ENCODE measurements around the gene TACC3. TPM values are rescaled to one million over a fixed set of nuclear protein-coding genes. Genes with fewer than 3 reads are reported as not detected.

The TACC3 gene
- total and polyA plus RNA-seq, 7 donors: 4.3 to 55.9 (median 7.5) TPM

DNA sequence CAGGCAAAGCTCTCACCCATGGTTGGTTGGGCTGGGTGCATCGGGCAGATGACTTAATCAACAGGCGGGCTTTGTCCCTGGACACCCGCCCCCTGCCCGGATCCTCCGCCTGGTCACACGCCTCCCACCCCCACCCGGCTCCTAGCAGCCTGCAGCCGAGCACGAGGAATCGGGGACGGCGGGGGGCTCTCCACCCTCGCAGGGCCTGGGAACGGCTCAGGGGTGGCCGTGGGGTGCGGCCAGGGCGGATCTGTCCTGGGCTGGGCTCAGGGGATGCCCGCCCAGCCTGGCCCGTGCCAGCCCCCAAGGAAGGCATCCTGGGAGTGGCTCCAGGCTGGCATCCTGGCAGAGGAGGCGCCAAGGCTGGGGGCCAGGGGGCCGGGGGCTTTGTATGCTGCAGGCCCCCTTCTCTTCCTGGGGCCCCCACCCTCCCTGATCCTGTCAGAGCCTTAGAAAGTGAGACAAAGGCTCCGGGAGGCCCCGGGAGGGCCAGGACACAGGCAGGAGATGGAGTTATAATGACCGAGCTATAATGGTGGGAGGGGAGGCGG lies 39.3 kb downstream of the TACC3 start:
- H3K4me3 ChIP-seq: no peak overlapping the region
- H3K36me3 ChIP-seq: no peaks in the 10 kb centered on the region
- WGBS, 2 donors: 21 to 72% methylated on average over 25 of the region's 25 CpGs
- intact Hi-C loops (cut with DNase I): no loop called here
- no peaks in the 10 kb centered on the region for H3K9me3 ChIP-seq
- peaks cover 0 to 3% (median 0%) of the 10 kb centered on the region in 3 donors for H3K27me3 ChIP-seq
- H3K4me1 ChIP-seq: peaks cover 4 to 14% (median 9%) of the 10 kb centered on the region in 4 donors
- DNase-seq: no peak
- H3K27ac ChIP-seq: no peak overlapping the region
- TF ChIP-seq POLR2AphosphoS5 (IDR thresholded peaks at IDR 0.05): no peak
- TF ChIP-seq, protein P1, sequence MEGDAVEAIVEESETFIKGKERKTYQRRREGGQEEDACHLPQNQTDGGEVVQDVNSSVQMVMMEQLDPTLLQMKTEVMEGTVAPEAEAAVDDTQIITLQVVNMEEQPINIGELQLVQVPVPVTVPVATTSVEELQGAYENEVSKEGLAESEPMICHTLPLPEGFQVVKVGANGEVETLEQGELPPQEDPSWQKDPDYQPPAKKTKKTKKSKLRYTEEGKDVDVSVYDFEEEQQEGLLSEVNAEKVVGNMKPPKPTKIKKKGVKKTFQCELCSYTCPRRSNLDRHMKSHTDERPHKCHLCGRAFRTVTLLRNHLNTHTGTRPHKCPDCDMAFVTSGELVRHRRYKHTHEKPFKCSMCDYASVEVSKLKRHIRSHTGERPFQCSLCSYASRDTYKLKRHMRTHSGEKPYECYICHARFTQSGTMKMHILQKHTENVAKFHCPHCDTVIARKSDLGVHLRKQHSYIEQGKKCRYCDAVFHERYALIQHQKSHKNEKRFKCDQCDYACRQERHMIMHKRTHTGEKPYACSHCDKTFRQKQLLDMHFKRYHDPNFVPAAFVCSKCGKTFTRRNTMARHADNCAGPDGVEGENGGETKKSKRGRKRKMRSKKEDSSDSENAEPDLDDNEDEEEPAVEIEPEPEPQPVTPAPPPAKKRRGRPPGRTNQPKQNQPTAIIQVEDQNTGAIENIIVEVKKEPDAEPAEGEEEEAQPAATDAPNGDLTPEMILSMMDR (IDR thresholded peaks at IDR 0.05): no peak

DNA sequence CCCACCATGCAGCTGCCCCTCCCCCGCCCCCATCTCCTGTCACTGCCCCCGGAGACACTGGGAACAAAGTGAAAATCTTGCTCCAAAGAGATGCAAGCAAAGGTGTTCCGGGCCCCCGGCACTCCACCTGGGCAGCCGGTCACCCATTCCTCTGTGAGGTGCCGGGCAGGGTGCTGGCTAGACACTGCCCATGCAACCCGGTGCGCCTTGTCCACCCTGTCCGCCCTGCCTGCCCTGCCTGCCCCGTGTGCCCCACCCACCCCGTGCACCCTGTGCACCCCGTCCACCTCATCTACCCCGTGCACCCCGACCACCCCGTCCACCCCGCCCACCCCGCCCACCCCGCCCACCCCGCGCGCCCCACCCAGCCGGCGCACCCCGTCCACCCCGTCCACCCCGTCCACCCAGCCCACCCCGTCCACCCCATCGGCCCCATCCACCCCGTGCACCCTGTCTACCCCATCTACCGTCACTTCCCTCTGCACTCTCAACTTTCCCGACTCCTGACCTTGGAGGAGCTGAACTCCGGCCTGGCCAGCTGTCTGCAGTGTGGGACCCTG lies 39.9 kb downstream of the TACC3 start:
- no peak for DNase-seq

GRCh38 chr4:1762264-1763010 lies 41.1 kb downstream of the TACC3 start:
- intact Hi-C loops (cut with DNase I): no loop called here
- Histone ChIP-seq H3K4me1 (peaks cover 4 to 24% (median 16%) of the 10 kb centered on the region in 4 donors), H3K9me3 (no peaks in the 10 kb centered on the region), H3K27ac (no peak overlapping the region), H3K27me3 (peaks cover 5 to 19% (median 5%) of the 10 kb centered on the region in 3 donors), H3K4me3 (no peak overlapping the region), H3K36me3 (no peaks in the 10 kb centered on the region)
- no peak for DNase-seq
- TF ChIP-seq, protein P1 (IDR thresholded peaks at IDR 0.05): no peak
- no peak for TF ChIP-seq EP300 (IDR thresholded peaks at IDR 0.05)
- TF ChIP-seq POLR2AphosphoS5 (IDR thresholded peaks at IDR 0.05): no peak
- TF ChIP-seq POLR2A (IDR thresholded peaks at IDR 0.05): no peak
- WGBS, 2 donors: 64 to 86% methylated on average over 20 of the region's 20 CpGs

More for the DNA sequence above, 39.9 kb downstream of the TACC3 start:
- Histone ChIP-seq H3K27ac (no peak overlapping the region), H3K27me3 (peaks cover 0 to 8% (median 0%) of the 10 kb centered on the region in 3 donors), H3K4me1 (peaks cover 4 to 14% (median 9%) of the 10 kb centered on the region in 4 donors), H3K4me3 (no peak overlapping the region), H3K36me3 (no peaks in the 10 kb centered on the region), H3K9me3 (no peaks in the 10 kb centered on the region)
- 28 to 65% methylated on average over 32 of the region's 32 CpGs for WGBS, 2 donors
- intact Hi-C loops (cut with DNase I): no loop called here
- TF ChIP-seq EP300 (IDR thresholded peaks at IDR 0.05) (no peak), POLR2A (IDR thresholded peaks at IDR 0.05) (no peak), POLR2AphosphoS5 (IDR thresholded peaks at IDR 0.05) (no peak)
- TF ChIP-seq, protein P1 (IDR thresholded peaks at IDR 0.05): no peak

GRCh38 chr4:1763070-1763549 lies 41.8 kb downstream of the TACC3 start:
- peaks cover 10 to 26% (median 11%) of the 10 kb centered on the region in 3 donors for H3K27me3 ChIP-seq
- 12 to 29% methylated on average over 31 of the region's 31 CpGs for WGBS, 2 donors
- TF ChIP-seq POLR2AphosphoS5 (IDR thresholded peaks at IDR 0.05) (no peak), EP300 (IDR thresholded peaks at IDR 0.05) (no peak), POLR2A (IDR thresholded peaks at IDR 0.05) (no peak)
- TF ChIP-seq, protein P1 (IDR thresholded peaks at IDR 0.05): no peak
- H3K4me1 ChIP-seq: peaks cover 4 to 24% (median 22%) of the 10 kb centered on the region in 4 donors
- DNase-seq: no peak
- H3K9me3 ChIP-seq: no peaks in the 10 kb centered on the region
- no peaks in the 10 kb centered on the region for H3K36me3 ChIP-seq
- H3K4me3 ChIP-seq: peak overlapping the region; percentile 12 to 42 (median 30)
- H3K27ac ChIP-seq: peak overlapping the region in 2 of 4 donors; percentile 28 to 41
- intact Hi-C loops (cut with DNase I): no loop called here
